ENCODE measurements around the gene TCN2. TPM values are rescaled to one million over a fixed set of nuclear protein-coding genes. Genes with fewer than 3 reads are reported as not detected.
"Not testable (repeated sequence)": the region's sequence is repeated elsewhere in the genome, so short reads cannot be mapped to it uniquely, and the experiment has no call there.

The TCN2 gene
- total RNA-seq, 1 donor from 2014 or later, result 1.1 TPM

- no peak for TF ChIP-seq CTCF (IDR thresholded peaks at IDR 0.05; ENCODE audit: insufficient read depth, low read length, severe bottlenecking)
- Histone ChIP-seq H3K27me3 (ENCODE audit: control insufficient read depth, insufficient read depth, low read length) (no peaks in the 10 kb centered on the region), H3K36me3 (ENCODE audit: control insufficient read depth, insufficient read depth, low read length) (no peaks in the 10 kb centered on the region), H3K4me3 (ENCODE audit: low read depth, low read length) (no peak overlapping the region)
- no peak for DNase-seq (ENCODE audit: low read depth)
- no peak for FAIRE-seq
Measured at GRCh38 chr22:30675436-30675835, 68.5 kb downstream of the TCN2 start.

GRCh38 chr22:30676565-30676964 lies 69.6 kb downstream of the TCN2 start:
- not testable (repeated sequence) for H3K27me3 ChIP-seq (ENCODE audit: control insufficient read depth, insufficient read depth, low read length); H3K4me3 ChIP-seq (ENCODE audit: low read depth, low read length); DNase-seq (ENCODE audit: low read depth); FAIRE-seq; H3K36me3 ChIP-seq (ENCODE audit: control insufficient read depth, insufficient read depth, low read length)

Other genes with a start within 250 kb of the TCN2 start
- 14.1 and 15.5 TPM in 2 replicates for gene RNF215, start 219.8 kb upstream of the TCN2 start, total RNA-seq
- 32.6 and 34.5 TPM in 2 replicates for gene SEC14L2, start 210.2 kb upstream of the TCN2 start, total RNA-seq
- 16.0 and 53.2 TPM in 2 replicates for gene MTFP1, start 181.4 kb upstream of the TCN2 start, total RNA-seq
- not detected in 2 replicates for gene SEC14L3, start 135.2 kb upstream of the TCN2 start, total RNA-seq
- gene SEC14L4, start 101.5 kb upstream of the TCN2 start, total RNA-seq, result under 0.01 TPM in 1 of 2 replicates, not detected in the other
- gene SEC14L6, start 60.4 kb upstream of the TCN2 start, total RNA-seq, result not detected in 2 replicates
- gene GAL3ST1, start 32.5 kb upstream of the TCN2 start, total RNA-seq, result 0.13 and 0.26 TPM in 2 replicates
- gene PES1, start 15.3 kb upstream of the TCN2 start, total RNA-seq, result 97.2 and 108 TPM in 2 replicates
- gene SLC35E4, start 28.6 kb downstream of the TCN2 start, total RNA-seq, result 4.7 and 9.0 TPM in 2 replicates
- gene DUSP18, start 60.7 kb downstream of the TCN2 start, total RNA-seq, result 5.3 and 11.3 TPM in 2 replicates
- 23.4 and 32.8 TPM in 2 replicates for gene OSBP2, start 87.7 kb downstream of the TCN2 start, total RNA-seq

All from bronchial epithelial cell (primary cell).